ENCODE results near the gene FIP1L1.

GRCh38 chr4:53419208-53419607 is 41.8 kb downstream of the FIP1L1 start:
- TF ChIP-seq CTCF (IDR thresholded peaks at IDR 0.05): no peak
- TF ChIP-seq POLR2A (IDR thresholded peaks at IDR 0.05): no peak
